Activated CD8-positive, alpha-beta T cell treated with anti-CD3 and anti-CD28 coated beads for 36 hours (primary cell): ENCODE measurements around the gene DROSHA. TPM values are rescaled to one million over a fixed set of nuclear protein-coding genes. Genes with fewer than 3 reads are reported as not detected.

Source experiments
- ATAC-seq: fragments of 200-7000 bp; cut with Tn5 transposase; one replicate; pipeline ENCODE4 v1.10.0; 2021; ENCODE audit warnings: mild to moderate bottlenecking, moderate library complexity
- CTCF ChIA-PET: fragments of 350-600 bp; sonication (Branson Sonifier 250); formaldehyde crosslinking; loops from one replicate; lab custom pipeline; 2021; ENCODE audit warnings: antibody characterized with exemption; lab: Charles Lee
- POLR2A ChIA-PET: fragments of 350-600 bp; sonication (Branson Sonifier 250); formaldehyde crosslinking; loops from one replicate; lab custom pipeline; 2021; ENCODE audit warnings: antibody characterized with exemption; lab: Charles Lee
- DNase-seq: peaks from one replicate; pipeline ENCODE4 v3.0.0-alpha.2; 2020
- H3K27ac Mint-ChIP-seq: one replicate; pipeline ENCODE4 v1.8.0; 2021; ENCODE audit warnings: mild to moderate bottlenecking, mixed read lengths
- H3K27me3 Mint-ChIP-seq: one replicate; pipeline ENCODE4 v1.8.0; 2021; ENCODE audit warnings: mixed read lengths
- H3K36me3 Mint-ChIP-seq: one replicate; pipeline ENCODE4 v1.8.0; 2021; ENCODE audit warnings: low read depth, mixed read lengths
- H3K4me1 Mint-ChIP-seq: one replicate; pipeline ENCODE4 v1.8.0; 2021; ENCODE audit warnings: low read depth, mixed read lengths
- H3K4me3 Mint-ChIP-seq: one replicate; pipeline ENCODE4 v1.8.0; 2021; ENCODE audit warnings: mild to moderate bottlenecking, moderate library complexity, mixed read lengths
- H3K9me3 Mint-ChIP-seq: one replicate; pipeline ENCODE4 v1.8.0; 2021; ENCODE audit warnings: mixed read lengths
- CTCF ChIP-seq: fragments of 200-600 bp; IDR thresholded peaks from one replicate; pipeline ENCODE4 v1.8.0; 2022; ENCODE audit warnings: antibody characterized with exemption, mild to moderate bottlenecking
- intact Hi-C: fragments of 100-400 bp; cut with micrococcal nuclease; formaldehyde crosslinking; loops from one replicate; pipeline ENCODE4 v1.10.0; 2022
- total RNA-seq, 2 experiments: library from RNA; stranded (reverse); gene quantifications; one replicate each; pipeline ENCODE4 v1.2.3, GENCODE V29; 2021

The DROSHA gene
- total RNA-seq, 2 experiments from 2014 or later, result 57.8 to 61.0 TPM

- no peaks in the 10 kb centered on the region for H3K27me3 Mint-ChIP-seq
- ATAC-seq (no peak), DNase-seq (no peak)
- intact Hi-C loops, result no loop called here
- TF ChIP-seq CTCF, result no peak
- POLR2A ChIA-PET, result no interaction called here
- CTCF ChIA-PET, result no interaction called here
- no peak overlapping the region for H3K4me3 Mint-ChIP-seq
- H3K36me3 Mint-ChIP-seq, result peaks cover 41% of the 10 kb centered on the region
- H3K27ac Mint-ChIP-seq, result no peak overlapping the region
- no peaks in the 10 kb centered on the region for H3K9me3 Mint-ChIP-seq
- H3K4me1 Mint-ChIP-seq, result no peaks in the 10 kb centered on the region
Measured at GRCh38 chr5:31496301-31496700, 35.6 kb downstream of the DROSHA start.

GRCh38 chr5:31495336-31495735, 36.6 kb downstream of the DROSHA start:
- H3K4me3 Mint-ChIP-seq, result no peak overlapping the region
- DNase-seq (no peak), ATAC-seq (no peak)
- H3K27me3 Mint-ChIP-seq, result no peaks in the 10 kb centered on the region
- no peaks in the 10 kb centered on the region for H3K4me1 Mint-ChIP-seq
- ChIA-PET CTCF (no interaction called here), POLR2A (no interaction called here)
- H3K9me3 Mint-ChIP-seq, result no peaks in the 10 kb centered on the region
- TF ChIP-seq CTCF, result no peak
- intact Hi-C loops, result no loop called here
- H3K36me3 Mint-ChIP-seq, result peaks cover 38% of the 10 kb centered on the region
- no peak overlapping the region for H3K27ac Mint-ChIP-seq

GRCh38 chr5:31492869-31493268, 39.0 kb downstream of the DROSHA start:
- intact Hi-C loops, result no loop called here
- Mint-ChIP-seq H3K27me3 (no peaks in the 10 kb centered on the region), H3K36me3 (peaks cover 39% of the 10 kb centered on the region), H3K4me3 (no peak overlapping the region), H3K27ac (no peak overlapping the region), H3K4me1 (no peaks in the 10 kb centered on the region), H3K9me3 (no peaks in the 10 kb centered on the region)
- no peak for DNase-seq
- ATAC-seq, result no peak
- ChIA-PET CTCF (no interaction called here), POLR2A (no interaction called here)
- TF ChIP-seq CTCF, result no peak

GRCh38 chr5:31487506-31487905, 44.4 kb downstream of the DROSHA start:
- intact Hi-C loops, result no loop called here
- no peaks in the 10 kb centered on the region for H3K27me3 Mint-ChIP-seq
- ATAC-seq (no peak), DNase-seq (no peak)
- no peak overlapping the region for H3K27ac Mint-ChIP-seq
- no peak for TF ChIP-seq CTCF
- no peak overlapping the region for H3K4me3 Mint-ChIP-seq
- POLR2A ChIA-PET, result interaction anchor here (0.7 kb wide), 1 partner anchor 24 kb away, joined by 3 read pairs; no protein-coding TSS in a partner anchor
- peaks cover 38% of the 10 kb centered on the region for H3K36me3 Mint-ChIP-seq
- CTCF ChIA-PET, result no interaction called here
- no peaks in the 10 kb centered on the region for H3K4me1 Mint-ChIP-seq
- no peaks in the 10 kb centered on the region for H3K9me3 Mint-ChIP-seq

- H3K27ac Mint-ChIP-seq, result no peak overlapping the region
- no peak for TF ChIP-seq CTCF
- no peaks in the 10 kb centered on the region for H3K4me1 Mint-ChIP-seq
- peaks cover 49% of the 10 kb centered on the region for H3K36me3 Mint-ChIP-seq
- no peak overlapping the region for H3K4me3 Mint-ChIP-seq
- no peaks in the 10 kb centered on the region for H3K27me3 Mint-ChIP-seq
- DNase-seq, result no peak
- POLR2A ChIA-PET, result no interaction called here
- no peaks in the 10 kb centered on the region for H3K9me3 Mint-ChIP-seq
- CTCF ChIA-PET, result no interaction called here
- intact Hi-C loops, result no loop called here
- ATAC-seq, result no peak
Measured at GRCh38 chr5:31486441-31486840, 45.5 kb downstream of the DROSHA start.
